Stimulated activated CD4-positive, alpha-beta T cell treated with anti-CD3 and anti-CD28 coated beads, TNF-alpha, amount 100 ng/mL, for 1 hour (primary cell): ENCODE measurements around the gene EPS8L3.
"Not testable (repeated sequence)": the region's sequence is repeated elsewhere in the genome, so short reads cannot be mapped to it uniquely, and the experiment has no call there.

Experiments
- DNase-seq, 3 donors: peaks; one replicate each; pipeline ENCODE4 v3.0.0-alpha.2; 2020; ENCODE audit warnings: low read depth in 3 of 3, low spot score in 1 of 3

EPS8L3 gene

DNA sequence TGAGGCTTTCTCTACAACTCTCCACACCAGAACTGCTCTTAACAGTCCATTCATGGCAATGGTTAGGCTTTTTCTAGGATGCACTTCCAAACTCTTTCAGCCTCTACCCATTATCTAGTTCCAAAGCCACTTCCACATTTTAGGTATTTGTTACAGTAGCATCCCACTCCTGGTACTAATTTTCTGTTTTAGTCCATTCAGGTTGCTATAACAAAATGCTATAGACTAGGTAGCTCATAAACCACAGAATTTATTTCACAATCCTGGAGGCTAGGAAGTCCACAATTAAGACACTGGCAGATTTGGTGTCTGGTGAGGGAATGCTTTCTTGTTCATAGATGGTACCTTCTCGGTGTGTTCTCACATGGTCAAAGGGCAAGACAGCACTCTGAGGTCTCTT, 17.3 kb upstream of the EPS8L3 start:
- DNase-seq, result no peak

DNA sequence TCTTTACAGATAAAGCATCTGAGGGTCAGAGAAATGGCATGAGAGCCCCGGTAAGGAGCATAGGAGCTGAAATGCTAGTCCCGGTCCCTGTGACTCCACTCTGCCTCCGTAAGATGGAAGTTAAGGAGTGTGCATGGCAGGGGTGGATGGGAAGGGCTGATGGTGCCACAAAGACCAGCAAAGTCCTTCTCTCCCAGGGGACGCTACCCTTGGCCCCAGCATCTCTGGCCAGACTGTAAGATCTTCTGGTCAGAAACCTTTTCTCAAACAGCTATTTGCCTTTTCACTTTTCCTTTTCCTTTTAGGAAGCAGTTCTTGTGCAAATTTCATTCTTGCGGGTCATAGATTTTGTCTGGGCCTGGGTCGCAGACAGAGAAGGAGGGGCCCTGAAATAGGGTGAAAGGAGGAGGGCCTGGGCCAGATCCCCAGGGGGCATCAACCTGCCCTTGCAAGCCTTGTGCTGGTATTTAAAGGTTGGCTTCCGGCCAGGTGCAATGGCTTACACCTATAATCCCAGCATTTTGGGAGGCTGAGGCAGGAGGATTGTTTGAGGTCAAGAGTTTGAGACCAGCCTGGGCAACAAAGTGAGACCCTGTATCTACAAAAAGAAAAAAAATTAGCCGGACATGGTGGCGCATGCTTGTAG, 14.4 kb upstream of the EPS8L3 start:
- no peak for DNase-seq

GRCh38 chr1:109777436-109777835, 13.7 kb upstream of the EPS8L3 start:
- DNase-seq, result no peak

DNA sequence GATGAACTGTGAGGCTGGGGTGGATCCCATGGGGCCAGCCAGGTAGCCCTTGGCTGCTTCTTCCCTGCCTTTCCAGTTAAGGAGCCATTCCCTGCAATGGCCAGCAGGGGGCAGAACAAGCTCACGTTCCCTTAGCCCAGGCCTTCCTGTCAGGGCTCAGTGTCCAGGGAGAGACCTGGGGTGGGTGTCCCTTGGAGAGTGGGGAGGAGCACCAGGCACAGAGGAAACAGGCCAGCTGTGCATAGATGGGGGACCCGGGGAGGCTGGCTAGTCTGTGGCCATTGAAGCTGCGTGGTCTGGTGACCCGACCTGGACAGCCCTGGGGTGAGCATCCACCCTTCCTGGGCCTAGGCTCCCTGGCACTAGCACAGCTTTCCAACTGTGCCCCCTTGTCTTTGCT, 13.2 kb upstream of the EPS8L3 start:
- peak; percentile 31 to 62 (median 61) for DNase-seq

DNA sequence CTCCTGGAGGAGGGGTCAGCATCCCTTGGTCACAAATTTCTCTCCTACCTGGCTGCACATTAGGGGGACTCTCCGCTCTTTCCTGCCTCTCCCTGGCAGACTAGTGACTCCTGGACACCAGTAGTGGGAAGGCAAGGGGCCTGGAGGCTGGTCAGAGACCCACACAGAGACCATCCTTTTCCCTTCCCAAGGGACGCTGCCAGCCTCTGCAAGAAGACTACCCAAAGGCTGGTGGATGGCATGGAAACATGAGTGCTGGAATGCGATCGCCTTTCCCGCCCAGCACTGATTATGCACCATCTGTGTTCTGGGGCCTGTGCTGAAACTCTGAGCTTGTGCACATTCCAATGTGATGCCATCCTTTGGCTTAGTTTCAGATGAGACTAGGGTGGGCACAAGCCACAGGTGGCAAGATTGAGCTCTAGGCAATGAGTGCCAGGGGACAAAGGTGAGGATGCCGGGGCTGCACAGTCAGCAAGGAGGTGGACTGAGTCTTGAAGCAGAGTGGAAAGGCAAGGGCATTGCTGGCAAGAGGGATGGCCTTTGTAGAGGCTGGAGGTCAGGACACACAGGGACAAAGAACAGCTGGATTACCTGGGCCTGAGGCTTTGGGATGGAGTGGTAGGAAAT, 12.6 kb upstream of the EPS8L3 start:
- no peak for DNase-seq

GRCh38 chr1:109775398-109775797, 11.7 kb upstream of the EPS8L3 start:
- DNase-seq, result no peak

GRCh38 chr1:109773900-109774485, 10.3 kb upstream of the EPS8L3 start:
- no peak for DNase-seq

DNA sequence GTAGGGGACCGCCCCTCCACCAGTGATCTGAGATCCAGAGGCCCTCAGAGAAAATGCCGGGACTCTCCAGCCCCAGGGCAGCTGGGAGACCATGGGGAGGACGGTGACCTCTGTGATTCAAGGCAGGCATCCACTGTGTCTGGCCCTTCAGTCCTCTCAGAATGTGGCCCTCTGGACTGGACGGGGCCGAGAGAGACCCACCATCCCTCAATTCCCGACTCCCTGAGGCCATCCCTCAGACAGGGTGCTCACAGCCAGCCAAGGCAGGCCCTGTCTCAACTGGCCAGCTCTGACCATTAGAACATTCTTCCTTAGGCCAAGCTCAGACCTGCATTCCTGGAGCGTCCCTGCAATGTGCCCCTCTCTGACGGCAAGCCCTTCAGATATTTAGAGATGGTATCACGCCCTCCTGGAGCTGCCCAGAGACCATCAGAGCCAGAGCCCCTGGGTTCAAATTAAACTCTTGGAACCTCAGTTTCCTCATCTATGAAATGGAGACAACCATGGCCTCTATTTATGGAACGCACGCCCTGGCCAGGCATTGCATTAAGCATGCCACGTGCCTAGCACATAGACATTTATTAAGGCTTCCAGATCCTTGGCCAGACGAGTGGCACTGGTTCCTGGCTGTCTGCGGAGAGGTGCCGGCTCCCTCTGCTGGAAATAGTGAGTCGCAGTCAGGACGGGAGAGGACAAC, 9.6 kb upstream of the EPS8L3 start:
- DNase-seq, result peak; percentile 23 to 34 (median 29)

GRCh38 chr1:109772658-109773202, 9.0 kb upstream of the EPS8L3 start:
- DNase-seq, result no peak

DNA sequence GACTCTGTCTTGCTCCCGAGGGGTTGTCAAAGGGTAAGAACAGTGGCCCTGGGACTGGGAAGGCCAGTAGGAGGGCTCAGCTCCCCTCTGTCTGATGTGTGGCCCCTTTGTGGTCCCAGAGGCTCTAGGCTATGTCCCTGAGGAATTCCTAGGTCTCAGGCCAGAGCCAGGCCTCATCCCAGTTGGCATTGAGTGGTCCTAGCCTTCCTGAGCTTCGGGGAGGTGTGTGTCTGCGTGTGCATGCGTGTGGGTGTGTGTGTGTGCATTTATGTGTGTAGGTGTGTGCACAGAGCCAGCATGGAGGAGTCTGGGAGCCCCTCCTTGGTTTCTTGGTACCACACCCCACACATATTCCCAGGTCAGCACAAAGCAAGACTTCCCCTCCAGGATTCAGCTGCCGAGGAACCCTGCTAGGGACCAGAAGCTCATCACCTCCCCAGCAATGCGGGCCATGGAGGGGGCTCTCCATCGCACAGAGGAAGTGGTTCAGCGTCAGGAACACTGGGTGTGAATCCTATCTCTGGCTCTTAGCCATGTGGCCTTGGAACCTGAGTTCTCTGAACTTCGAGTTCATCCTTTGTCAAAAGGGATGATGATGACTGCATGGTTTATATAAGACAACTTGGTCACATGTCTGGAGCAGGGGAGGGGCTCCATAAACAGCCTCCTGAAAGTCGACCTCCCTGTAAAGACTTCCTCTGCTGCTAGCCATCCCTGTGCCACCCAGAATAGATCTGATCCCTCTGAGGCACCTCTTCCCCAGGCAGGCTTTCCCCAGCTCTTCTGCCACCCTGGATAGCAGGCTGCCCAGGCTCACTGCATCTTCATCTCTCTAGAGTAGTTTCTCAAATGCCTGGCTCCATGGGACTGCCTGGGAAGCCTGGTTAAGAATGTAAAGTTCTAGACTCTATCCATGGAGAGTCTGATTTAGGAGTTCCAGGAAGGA, 8.3 kb upstream of the EPS8L3 start:
- DNase-seq, result no peak

DNA sequence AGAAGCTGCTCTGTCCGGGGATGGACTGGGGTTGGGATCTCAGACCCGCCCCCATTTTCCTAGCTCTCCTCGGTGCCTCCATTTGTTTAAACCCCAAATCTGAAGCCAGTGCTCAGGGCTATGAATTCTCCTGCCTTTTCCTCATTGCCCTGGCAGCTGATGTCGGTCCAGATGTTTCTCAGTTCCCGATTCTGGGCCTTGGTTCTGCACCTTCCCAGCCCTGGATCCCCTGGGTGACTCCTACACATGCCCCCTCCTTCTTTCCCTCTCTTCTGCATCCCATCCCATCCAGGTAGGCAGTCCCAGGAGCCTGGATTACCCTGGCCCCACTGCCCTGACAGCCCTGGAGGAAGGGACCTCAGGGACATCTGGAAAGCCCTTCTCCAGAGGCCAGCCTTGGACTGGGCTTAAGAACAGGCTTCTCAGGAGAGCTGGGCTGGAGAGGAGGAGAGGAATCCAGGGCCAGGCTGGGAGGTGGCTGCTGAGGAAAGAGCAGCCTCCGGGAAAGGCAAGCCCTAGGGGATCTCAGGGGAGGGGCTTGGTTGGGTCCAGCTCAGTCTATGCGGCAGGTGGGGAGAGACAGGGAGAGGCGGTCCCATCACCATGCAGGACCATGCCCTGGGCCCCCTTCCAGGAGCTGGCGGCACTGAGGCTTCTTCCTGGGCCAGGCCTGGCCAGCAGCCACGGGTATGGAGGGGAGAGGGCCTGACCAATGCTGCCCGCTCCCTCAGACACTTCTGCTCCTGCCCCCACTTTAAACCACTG, 6.8 kb upstream of the EPS8L3 start:
- no peak for DNase-seq

DNA sequence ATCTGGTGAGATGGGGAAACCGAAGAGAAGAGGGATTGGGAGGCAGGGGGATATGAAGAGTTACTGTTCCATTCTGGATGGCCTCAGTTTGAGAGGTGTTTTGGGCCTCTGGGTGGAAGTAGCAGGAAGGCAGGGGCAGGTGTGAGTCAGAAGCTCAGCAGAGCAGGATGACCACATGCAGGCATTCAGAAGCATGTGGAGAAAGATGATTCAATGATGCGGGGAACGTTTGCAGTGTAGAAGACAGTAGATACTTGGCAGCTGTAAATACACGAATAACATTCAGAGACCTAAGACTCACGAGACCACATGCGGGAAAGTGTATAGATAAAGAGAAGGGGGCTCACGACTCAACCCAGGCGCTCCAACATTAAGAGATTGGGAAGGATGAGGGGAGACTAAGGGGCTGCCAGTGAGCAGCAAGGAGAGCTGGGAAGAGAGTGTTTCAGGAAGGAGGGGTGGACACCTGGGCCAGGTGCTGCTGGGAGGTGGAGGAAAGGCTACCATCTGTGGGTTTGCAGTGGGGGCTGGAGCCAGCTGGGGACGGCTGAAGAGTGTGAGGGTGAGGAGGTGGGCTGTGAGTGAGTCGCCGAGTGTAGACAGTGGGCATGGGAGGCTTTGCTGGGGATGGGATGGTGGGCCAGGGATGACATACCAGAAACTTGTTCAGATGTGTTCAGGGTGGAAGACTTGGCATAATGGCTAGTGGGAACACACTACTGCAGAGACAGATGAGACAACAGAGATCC, 5.8 kb upstream of the EPS8L3 start:
- no peak for DNase-seq

- DNase-seq, result no peak
Observed at GRCh38 chr1:109768820-109769219, 5.1 kb upstream of the EPS8L3 start.

DNA sequence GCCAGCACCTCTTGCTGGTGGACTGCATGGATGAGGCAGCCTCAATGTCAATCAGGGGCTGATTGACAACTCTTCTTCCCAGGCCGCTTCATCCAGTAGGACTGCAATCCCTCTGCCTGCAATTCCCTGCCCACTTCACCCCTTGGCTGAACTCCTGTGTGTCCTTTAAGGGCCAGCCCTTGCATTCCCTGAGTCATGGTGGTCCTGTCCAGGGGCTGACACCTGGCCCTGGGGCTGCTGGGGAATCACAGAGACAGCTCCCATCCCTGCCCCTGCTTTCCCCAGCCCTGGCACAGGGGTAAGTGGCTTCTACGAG, 4.6 kb upstream of the EPS8L3 start:
- DNase-seq, result no peak

GRCh38 chr1:109767637-109768334, 4.1 kb upstream of the EPS8L3 start:
- DNase-seq, result no peak

- not testable (repeated sequence) for DNase-seq
Observed at GRCh38 chr1:109766991-109767636, 3.4 kb upstream of the EPS8L3 start.

DNA sequence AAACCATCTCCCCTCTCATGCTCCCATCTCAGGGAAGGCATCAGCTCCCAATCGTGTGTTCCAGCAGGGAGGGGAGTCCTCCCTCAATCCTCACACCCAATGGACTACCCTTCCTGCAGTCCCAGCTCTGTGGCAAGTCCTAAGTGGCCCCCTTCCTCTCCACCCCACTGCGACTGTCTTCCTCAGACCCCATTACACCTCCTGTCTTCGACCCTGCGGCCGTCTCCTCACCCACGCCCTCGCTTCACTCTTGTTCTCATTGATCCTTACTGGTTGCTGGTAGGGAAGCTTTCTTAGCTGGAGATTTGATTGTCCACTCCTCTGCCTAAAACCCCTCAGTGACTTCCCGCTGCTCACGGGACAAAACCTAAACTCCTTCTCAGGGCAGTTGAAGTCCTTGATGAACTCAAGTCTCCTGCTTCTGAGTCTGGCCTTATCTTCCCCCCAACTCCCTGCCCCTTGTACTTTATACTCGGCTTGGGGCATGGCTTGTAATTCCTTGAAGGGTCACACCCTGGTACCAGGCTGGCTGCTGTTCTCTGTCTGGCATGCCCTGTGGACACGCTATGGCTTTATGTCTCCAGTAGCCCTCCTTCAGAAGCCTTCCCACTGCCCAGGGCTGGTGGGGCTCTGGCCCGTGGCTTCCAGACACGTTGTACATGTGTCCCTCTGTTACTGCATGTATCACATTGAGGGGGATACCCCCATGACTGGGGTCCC, 2.3 kb upstream of the EPS8L3 start:
- DNase-seq, result no peak

DNA sequence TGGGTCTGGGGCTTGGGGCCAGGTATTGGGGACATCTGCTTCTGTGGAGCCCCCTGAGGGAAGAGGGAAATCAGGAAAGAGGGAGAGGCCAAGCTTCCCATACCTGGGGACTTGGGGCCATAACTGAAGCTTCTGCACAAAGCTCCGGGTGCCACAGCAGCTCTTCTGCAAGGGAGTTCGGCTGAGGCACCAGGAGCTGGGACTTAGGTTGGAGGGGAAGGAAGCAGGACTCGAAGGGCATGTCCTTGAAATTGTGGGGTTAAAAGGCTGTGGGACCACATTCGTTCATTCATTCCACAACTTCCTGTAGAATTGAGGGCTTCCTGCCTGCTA, 1.7 kb upstream of the EPS8L3 start:
- DNase-seq, result no peak
